HG02798 (cell line): ENCODE data around the gene MPND.

Experiments used
- ATAC-seq: cut with Tn5 transposase; IDR thresholded peaks from one replicate; pipeline ENCODE4 v1.9.1; 2021; ENCODE audit warnings: mild to moderate bottlenecking; ENCODE audit not compliant: unreplicated experiment, poor library complexity

Gene MPND

DNA sequence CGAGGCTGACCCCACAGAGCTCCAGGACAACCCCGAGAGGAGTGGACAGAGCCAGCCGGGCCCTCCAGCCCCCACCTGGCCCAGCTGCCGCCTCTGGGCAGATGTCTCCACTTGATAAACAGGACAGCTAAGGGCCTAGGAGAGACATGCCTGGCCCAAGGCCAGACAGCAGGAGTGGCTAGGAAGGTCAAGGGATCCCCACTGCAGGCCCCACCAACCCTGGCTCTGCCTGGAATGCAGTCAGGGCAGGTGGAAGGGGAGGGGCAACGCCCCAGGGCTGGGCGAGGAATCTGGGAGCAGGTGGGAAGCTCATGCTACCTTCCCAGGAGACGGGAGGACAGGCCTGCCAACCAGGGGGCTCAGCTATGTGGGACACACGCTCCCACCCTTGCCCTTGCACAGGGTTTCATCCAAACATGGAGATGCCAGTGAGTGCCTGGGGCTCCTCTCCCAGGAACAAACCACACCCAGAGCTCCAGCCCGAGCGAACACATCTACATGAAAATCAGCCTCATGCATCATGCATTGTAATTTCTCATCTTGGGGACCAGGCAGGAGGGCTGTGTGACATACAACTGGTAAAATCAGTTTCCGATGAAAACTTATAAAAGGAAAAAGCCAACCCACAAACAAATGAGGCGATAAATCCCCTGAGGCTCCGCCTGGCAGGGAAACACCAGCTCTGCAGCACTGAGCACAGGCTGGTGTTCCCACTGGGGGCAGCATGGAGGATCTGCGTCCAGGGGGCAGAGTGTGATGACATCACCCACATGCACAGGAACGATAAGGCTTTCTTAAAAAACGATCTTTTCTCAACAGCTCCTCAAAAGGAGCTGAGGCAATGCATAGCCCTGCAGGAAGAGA, 32.0 kb downstream of the MPND start:
- ATAC-seq: no peak

DNA sequence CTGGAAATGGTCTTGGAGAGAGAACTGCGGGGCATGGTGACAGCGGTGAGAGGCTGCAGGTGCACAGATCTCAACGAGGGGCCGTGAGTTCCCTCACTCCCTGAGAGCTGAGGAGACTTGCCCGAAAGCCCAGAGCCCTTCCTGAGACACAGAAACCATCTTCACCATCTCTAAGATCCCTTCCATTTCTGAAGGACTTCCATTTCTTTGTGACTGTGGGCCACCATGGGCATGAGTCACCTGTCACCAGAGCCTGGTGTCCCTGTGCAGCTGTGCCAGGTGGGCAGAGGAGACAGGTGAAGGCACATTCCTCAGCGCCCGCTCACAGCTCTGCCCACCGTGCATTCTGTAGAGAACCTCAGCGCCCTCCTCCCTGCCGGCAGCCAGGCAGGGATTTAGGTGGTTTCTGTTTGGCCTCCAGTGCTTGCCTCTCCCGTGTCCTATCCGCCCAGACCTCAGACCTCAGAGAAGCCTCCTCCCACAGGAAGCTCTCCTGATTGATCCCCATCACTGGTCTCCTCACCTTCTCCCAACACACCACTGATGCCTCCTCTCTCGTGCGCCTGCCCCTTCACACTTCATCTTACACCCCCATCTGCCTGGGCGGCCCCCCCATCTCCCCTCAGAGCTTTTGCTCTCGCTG, 32.8 kb downstream of the MPND start:
- no peak for ATAC-seq

DNA sequence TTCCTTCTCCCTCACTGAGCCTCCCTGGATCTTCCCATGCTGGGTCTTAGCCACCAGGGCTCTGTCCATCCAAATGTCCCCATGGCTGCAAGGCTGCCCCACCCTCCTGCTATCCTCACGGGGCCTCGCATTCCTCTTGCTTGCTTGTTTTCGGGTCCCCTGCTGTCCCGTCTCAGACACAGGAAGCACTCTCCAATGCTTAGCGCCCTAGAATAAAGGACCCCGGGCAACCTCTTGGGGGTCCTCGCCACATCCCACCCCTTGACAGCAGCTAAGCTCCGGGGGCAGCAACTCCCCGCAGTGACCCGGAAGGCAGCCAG, 33.3 kb downstream of the MPND start:
- no peak for ATAC-seq

DNA sequence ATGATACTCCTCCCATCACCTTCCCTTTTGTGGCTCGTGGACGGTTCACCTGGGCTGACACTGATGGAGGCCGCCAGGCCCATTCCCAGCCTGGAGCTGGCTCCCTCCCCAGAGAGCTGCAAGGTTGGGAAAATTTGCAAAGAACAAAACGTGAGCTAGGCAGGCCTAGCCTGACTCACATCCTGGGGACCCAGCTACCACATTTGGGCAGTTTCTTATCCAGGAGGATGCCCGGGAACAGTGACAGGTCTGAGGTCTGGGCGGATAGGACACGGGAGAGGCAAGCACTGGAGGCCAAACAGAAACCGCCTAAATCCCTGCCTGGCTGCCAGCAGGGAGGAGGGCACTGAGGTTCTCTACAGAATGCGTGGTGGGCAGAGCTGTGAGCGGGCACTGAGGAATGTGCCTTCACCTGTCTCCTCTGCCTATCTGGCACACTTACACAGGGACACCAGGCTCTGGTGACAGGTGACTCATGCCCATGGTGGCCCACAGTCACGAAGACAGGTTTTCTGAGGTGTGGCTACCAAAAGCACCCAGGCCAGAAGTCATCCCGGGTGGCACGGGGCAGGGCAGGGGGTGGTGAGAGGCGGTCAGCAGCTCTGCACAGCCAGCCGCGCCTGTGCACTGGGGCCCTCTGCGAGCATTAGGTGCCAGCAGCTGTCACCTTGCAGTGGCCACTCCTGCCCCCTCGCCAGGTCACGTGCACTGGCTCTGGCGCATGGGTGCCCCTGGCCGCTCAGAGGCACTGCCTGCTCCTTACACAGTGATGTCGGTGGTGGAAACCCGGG, 33.8 kb downstream of the MPND start:
- no peak for ATAC-seq

DNA sequence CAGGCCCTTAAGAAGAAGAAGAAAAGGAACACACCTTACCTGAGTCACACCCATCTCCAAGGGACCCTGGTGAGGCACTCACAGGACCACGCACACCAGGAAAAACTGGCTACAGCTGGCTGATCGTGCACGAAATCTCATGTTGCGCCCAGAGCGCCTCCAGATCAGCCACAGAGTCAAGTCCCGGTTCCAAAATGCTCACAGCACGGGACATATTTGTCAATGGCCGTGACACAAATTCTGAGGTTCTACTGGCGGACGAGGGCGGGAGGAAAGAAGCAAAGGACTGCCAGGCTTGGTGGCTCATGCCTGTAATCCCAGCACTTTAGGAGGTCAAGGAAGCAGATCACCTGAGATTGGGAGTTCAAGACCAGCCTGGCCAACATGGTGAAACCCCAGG, 35.5 kb downstream of the MPND start:
- ATAC-seq: no peak

DNA sequence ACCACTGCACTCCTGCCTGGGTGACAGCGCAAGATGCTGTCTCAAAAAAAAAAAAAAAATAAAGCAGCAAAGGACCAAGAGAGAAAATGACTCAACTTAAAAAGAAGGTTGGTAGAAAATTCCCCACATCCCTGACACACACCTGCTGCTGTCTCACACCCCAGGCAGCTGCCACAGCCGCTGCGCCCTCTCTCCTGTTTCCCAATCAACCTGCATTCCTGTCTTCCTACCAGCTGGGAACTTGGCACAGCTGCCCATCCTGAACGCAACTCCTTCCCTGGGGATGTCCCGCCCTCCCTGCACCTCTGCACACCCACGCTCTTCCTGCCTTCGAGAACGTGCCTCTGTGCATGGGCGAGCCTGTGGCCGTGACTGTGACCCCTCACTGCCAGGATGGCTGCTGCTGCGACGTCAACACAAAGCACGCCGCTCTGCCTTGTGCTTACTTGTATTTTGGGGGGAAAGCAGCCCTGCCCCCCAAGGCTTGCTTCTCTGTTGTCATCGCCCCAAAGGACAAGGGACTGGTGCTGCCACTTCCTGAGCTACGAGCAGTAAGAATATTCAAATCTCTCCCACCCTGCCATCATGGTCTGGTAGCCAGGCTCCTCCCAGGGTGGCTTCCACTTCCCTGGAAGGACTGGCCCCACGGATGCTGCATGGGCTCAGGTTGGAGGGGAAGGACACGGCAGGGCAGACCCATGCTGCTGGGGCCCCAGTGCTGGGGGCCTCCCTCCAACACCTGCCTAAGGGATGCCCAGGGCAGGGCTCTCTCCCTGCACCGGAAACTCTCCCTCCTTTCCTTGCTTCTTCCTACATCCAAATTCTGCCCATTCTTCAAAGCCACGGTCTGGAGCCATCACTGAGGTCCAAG, 36.3 kb downstream of the MPND start:
- no peak for ATAC-seq

DNA sequence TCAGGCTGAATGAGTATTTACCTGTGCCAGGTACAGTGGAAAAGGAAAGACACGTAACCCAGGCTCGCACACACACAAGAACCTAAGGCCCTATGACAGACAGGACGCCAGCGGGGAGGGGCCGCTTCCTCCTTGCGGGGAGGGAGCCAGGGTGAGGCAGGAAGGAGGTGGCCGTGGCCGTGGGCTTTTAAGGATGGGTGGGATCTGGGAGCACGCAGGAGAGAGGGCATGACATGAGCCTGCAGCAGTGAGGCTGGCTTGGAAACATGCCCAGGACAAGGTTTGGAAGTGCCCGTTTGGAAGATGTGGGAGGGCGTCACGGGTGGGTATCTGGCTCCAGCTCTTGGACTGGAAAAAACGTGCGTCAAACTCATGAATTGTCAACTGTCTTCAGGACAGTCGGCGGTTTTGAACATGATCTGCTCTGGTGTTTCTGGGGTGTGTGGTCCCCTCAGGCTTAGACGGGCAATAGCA, 36.9 kb downstream of the MPND start:
- no peak for ATAC-seq

DNA sequence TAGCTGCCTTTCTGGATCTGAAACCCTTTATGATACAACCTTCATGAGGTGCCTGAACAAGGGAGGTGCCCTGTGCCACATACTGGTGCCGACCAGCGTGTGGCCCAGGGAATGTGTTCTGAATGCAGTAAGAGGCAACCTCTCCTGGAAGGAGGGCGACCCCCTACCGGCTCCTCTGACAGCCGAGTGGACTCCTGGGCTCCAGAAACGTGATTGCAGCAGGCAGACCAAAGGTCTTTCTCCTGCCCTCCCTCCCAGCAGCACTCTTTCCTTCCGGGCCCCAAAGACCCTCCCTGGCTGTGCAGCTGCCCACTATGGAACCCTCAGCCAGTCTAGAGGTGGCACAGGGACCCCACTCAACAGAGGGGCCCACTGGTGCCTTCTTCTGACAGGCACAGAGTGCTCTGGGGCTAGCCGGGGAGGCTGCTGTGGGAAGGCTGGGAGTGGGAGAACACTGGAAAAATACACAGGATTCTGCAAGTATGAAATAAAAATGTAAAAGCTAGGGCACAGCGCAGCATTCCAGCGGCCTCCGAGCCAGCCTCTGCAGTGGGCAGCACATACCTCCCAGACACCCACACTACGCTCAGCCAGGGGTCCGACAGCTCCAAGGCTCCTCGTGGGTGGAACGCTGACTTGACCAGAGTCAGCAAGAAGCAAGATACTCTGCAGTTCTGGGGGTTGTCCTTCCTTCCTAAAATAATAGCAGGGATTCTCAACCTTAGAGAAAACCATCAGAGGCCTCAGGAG, 42.1 kb downstream of the MPND start:
- ATAC-seq: no peak

DNA sequence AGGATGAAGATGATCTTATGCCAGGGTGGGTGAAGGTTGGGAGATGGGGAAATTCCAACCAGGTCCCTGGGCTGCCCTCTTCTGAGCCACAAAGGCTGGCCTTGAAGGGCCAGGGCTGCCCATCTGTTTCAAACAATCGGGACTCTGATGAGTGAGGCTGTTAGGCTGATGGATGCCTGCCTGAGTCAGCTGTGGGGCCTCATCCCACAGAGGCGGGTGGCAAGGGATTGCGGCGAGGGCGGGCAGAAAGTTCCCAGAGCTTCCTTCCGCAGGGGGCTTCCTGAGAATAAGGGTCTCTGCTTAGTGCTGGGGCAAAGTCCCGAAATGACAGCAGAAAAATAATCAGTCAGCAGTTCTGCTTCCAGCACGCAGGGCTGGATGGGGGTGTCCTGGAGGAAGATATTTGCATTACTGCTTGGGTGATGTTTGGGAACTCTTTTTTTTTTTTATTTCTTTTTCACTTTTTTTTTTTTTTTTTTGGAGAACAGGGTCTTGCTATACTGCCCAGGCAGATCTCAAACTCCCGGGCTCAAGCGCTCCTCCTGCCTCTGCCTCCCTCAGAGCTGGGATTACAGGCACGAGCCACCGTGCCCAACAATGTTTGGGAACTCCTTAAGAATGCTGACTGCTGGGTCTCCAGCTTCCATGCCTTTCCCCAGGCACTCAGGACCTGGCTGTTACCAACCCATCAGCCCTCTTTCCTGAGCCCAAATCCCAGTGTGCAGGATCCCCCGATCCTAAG, 42.9 kb downstream of the MPND start:
- ATAC-seq: no peak

DNA sequence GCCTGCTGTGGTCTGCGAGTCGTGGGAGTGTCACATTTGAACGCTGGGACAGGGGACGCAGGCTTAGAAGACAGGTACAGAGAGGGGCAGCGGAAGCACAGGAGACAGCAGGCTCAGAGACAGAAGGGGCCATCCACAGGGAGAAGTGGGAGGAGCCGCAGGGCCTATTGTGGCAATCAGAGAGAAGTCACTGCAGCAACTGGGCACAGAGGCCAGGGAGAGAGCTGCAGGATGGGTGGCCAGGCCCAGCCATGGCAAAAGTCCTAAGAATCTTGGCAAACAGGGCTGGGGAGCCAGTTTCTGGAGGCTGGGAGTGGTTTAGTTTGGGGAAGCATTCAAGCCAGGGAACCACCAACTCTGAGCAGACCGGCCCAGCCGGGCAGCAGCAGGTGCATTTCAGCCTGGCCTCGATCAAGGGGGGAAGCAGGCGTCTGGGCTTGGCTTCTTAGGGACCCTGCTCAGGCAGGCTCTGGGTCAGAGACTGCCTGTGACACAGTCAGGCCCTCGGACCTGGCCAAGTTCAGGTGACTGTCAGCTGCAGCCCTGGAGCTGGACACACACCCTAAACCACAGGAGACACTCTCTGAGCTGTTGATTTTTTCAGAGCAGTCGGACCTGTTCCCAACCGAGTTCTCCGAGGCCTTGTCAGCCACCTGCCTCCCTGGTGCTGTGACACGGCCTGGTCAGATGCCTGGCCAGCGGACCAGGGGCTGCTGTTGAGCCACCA, 45.1 kb downstream of the MPND start:
- ATAC-seq: no peak

DNA sequence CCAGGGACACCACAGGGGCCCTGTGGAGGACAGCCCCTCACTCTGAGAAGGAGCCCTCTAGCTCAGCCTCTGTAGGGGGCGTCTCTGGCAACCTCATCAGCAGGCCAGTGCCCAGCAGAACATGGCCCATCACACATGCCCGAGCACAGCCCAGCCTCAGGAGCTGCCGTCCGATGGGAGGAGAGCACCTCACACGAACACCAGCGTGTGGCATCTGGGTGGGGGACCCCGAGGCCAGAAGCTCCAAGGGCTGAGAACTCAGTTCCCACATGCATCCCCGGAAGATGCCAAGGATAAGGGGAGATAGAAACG, 45.7 kb downstream of the MPND start:
- ATAC-seq: no peak

DNA sequence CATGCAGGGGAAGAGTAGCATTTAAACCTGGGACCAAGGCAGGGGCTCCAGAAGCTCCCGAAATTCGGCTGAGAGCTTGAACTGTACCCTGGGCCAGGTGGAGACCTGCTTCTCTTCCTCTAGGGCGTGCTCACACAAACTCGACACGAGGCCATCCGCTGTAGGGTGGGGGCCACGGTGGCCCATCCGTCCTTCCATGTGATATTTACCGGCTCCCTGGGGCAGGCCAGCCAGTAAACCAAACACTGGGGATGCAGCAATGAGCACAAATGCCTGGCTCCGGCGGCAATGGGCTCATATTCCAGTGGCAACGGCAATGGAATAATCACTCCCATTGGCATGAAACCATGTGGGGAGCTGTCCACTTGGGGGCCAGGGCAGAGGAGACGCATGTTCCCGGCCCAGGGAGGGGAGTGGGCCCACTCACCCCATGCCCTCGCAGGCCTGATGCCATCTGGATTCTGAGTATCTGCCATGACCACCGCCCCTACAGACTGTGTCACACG, 46.2 kb downstream of the MPND start:
- ATAC-seq: no peak

DNA sequence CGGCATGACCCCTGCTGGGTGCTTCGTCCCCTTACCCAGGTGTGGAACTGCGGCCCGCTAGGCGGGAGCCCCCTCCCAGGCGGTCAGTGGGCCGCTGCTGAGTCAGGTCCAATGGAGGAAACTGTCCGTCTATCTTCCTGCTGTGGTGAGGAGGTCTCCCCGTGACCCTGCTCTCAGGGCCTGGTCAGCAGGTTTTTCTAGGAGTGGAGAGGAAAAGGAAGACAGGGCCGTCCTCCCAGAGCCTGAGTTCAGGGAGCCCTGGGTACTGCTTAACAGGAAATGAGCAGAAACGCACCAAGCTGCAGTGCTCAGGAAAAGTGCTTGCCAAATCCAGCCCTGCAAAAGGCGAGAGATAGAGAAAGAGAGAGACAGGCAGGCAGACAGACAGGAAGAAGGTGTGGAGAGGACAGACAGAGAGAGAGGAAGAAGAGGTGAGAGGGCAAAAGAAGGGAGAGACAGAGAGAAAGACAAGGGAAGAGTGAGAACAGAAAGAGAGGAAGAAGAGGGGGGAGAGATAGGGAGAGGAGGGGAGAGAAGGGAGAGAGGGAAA, 46.7 kb downstream of the MPND start:
- no peak for ATAC-seq

DNA sequence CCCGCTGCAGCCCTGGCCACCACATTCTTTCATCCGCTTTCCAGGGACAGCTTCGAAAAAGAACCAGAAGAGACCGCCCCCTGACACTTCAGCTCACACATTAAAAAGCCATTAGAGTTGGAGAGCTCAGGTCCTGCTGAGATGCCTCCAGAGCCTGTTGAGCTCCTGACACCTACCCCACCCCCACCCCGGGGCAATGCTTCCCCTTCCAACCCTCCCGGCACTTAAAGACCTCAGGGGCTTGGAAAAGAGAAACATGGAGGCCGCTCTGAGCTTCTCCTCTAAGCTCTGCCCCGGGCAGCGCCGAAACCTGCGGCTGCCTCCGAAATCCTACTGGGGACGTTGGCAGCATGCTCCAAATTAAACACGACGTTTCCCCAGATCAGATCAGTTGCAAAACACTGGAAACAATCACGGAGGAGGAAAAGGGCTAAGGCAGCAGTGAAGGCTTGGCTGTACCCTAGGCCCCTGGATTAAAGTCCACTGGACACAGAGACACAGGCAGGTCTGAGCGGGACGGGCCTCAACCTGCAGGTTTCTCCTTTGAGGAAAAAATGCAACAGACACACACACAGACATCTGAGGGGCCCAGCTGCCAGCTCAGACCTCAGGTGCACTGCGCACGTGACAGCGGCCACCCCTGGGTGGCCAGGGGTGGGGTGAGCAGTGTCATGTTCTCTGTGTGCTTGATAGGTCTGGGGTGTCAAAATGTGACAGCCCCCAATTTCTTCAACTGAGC, 47.4 kb downstream of the MPND start:
- no peak for ATAC-seq

DNA sequence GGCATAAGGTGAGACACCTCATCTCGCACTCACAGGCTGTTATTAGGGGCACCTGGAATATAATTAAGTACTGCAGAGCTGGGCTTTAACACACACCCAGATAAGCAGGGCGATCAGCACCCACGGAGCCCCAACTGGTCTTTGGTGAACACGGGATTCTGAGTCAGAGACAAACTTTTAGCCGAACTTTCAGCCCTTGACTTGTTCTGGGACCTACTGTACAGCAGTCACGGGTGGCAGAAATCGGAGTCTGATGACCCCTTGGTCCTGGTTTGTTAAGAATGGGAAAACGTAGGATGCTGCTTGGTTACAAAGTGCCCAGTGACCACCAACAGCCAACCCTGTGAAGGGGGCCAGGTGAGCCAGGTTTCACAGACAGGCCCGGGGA, 47.9 kb downstream of the MPND start:
- no peak for ATAC-seq

DNA sequence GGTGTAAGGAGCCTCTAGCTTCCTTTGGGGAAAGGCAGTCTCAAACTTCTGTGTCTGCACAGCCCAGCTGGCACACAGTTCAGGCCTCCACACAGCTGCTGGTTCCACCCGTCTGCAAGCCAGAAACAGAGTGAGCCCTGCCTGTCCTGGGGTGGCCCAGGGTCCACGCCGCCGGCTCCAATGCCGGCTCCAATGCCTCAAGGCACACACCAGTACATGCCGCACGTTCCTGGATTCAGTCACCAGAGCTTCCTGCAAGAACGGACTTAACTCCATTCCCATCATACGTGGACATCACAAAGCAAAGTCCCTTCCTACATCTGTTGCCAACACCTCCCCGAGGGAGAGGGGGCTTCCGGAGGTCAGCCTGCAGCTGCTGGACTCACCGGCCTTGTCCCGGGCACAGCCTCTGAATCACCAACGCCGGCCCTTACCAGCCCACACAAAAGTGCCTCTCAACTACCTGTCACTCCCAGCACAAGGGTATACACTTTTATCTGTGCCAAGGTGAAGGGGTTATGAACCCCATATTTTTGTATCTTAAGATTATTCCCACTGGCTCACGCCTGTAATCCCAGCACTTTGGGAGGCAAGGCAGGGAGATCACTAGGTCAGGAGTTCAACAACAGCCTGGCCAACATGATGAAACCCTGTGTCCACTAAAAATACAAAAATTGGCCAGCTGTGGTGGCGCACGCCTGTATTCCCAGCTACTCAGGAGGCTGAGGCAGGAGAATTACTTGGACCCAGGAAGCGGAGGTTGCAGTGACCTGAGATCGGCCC, 48.5 kb downstream of the MPND start:
- no peak for ATAC-seq
